DMS53 (cell line): ENCODE results near the gene WDR44.

Experiments used
- DNase-seq: peaks from one replicate; lab custom pipeline; 2025; lab: John Stamatoyannopoulos, UW

Gene WDR44

DNA sequence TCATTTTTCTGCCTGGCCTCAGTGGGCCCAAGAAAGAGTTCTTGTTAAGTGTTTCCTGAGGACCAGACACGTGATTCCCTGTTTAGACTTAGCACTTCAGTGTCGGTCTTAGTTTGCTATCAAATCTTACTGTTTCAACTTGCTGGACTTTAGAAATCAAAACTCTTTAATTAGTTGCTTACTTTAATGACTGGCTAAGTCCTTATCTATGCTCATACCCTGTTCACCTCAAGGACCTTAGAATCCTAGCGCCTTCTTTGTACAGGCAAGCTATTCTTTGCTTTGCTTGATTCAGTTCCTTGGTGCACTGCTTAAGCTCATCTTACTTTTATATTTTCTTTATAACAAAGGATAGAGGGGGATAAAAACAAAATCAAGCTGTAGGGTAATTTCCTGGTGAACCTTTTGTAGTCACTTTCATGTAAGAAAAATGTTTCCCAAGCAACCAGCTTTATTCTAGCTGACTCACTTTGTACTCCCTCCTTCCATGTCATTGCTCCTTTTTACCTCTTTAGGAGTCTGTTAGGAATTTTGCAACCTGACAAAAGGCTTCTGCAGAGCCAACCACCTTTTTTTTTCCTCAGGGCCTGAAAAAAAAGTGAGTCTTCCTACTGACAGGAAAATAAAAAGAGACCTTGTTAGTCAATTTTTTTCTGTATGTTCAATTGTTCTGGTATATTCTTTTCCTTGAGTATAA lies 14.7 kb downstream of the WDR44 start:
- no peak for DNase-seq

- DNase-seq = no peak
Measured at GRCh38 chrX:118364261-118364660, 18.4 kb downstream of the WDR44 start.

DNA sequence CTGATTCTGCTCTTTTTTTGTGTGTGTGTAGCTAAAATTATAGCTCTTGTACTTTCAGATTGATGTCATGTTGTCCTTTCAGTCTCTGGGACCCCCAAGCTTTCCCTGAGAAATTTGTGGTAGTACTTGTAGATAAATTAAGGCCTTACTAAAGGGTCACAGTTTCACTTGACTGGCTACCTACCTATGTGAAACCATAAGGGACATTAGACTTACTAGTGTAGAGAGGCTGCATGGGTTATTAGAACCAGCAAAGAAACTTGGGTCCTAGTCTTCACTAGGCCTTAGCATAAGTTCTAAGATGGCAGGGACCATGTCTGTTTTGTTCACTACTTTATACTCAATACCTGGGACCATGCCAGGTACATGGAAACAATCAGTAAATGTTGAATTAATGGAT lies 21.4 kb downstream of the WDR44 start:
- no peak for DNase-seq

DNA sequence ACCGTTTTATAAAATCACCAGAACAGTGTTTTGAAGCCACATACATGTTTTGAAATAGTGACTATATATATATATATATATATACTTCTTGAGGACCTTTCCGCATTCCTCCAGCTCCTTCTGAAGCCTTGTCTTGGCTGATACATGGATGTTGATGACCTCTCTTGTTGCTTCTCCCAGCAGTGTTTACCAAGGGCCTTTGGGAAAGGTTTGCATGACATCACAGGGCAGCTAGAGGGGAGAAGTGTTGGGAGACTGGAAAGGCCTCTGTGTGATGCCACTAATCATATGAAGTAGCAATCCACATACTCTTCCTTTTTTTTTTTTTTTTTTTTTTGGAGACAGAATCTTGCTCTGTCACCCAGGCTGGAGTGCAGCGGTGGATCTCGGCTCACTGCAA lies 22.5 kb downstream of the WDR44 start:
- DNase-seq = no peak

DNA sequence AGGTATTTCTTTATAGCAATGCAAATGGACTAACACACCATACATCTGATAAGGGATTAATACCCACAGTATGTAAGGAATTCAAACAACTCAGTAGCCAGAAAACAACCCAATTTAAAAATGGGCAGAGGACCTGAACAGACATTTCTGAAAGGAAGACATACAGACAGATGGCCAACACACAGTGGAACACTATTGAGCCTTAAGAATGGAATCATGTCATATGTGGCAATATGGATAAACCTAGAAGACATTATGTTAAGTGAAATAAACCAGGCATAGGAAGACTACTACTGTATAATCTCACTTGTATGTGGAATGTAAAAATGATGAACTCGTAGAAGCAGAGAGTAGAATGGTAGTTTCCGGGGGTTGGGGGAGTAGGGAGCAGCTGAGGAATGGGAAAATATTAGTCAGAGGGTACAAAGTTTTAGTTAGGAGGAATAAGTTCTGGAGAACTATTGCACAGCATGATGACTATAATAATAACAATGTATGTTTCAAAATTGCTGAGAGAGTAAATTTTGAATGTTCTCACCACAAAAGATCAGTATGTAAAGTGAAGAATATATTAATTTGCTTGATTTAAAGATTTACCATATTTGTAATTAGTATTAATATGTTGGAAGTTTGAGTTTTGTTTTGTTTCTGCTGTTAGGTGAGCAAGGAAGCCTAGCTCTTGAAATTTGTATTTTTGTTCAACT lies 25.2 kb downstream of the WDR44 start:
- no peak for DNase-seq

GRCh38 chrX:118373538-118373937 lies 27.6 kb downstream of the WDR44 start:
- DNase-seq = no peak

DNA sequence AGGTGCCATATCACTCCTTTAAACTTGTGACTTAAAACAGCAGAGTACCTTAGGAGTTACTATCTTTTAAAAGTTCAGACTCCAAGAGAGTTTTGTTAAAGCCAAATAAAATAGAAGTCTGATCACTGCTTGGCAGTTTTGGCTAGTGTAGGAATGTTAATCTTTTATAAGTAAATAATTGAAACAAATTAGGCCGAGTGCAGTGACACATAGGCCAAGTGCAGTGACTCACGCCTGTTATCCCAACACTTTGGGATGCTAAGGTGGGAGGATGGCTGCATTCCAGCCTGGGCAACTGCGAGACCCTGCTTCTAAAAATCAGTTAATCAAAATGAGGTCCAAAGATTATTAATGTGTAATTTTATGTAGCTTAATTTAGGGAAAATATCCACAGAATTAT lies 37.2 kb downstream of the WDR44 start:
- DNase-seq = no peak

DNA sequence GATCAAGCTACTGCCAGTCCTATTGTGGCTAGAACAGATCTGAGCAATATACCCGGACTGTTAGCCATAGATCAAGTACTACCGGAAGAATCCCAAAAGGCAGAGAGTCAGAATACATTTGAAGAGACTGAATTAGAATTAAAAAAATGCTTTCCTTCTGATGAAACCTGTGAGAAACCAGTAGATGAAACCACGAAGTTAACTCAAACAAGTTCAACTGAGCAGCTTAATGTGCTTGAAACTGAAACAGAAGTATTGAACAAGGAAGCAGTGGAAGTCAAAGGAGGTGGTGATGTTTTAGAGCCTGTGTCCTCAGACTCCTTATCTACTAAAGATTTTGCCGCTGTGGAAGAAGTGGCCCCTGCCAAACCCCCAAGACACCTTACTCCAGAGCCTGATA lies 46.8 kb downstream of the WDR44 start:
- DNase-seq = no peak

- DNase-seq = no peak
Measured at GRCh38 chrX:118396113-118396512, 50.2 kb downstream of the WDR44 start.

- no peak for DNase-seq
Measured at GRCh38 chrX:118418811-118419251, 72.9 kb downstream of the WDR44 start.

- DNase-seq = peak; percentile 22
Measured at GRCh38 chrX:118420462-118420861, 74.6 kb downstream of the WDR44 start.

DNA sequence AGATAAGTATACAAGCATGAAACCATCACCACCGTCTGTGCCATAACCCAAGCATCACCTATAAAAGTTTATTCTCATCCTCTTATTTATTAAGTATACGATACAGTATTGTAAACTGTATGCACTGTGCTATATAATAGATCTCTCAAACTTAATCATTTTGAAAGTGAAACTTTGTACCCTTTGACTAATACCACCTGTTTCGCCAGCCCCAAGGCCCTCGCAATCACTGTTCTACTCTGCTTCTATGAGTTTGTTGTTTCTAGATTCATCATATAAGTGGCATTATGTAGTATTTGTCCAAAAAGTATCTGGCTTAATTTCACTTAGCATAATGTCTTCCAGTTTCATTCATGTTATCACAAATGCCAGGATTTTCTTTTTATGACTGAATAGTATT lies 77.7 kb downstream of the WDR44 start:
- no peak for DNase-seq

DNA sequence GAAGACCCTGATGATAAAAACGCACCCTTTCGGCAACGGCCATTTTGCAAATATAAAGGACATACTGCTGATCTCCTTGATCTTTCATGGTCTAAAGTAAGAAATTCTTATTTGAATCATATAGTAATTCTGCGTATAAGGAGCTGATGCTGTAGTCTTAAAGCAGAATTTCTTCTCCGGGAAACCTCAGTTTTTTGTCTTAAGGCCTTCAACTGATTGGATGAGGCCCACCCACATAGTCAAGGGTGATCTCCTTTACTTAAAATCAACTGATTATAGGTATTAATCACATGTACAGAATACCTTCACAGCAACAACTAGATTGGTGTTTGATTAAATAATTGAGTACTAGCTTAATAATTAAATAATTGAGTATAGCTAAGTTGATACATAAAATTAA lies 86.9 kb downstream of the WDR44 start:
- no peak for DNase-seq

GRCh38 chrX:118437283-118437682 lies 91.4 kb downstream of the WDR44 start:
- no peak for DNase-seq

- no peak for DNase-seq
Measured at GRCh38 chrX:118448273-118448783, 102.4 kb downstream of the WDR44 start.

- no peak for DNase-seq
Measured at GRCh38 chrX:118455013-118455412, 109.1 kb downstream of the WDR44 start.

DNA sequence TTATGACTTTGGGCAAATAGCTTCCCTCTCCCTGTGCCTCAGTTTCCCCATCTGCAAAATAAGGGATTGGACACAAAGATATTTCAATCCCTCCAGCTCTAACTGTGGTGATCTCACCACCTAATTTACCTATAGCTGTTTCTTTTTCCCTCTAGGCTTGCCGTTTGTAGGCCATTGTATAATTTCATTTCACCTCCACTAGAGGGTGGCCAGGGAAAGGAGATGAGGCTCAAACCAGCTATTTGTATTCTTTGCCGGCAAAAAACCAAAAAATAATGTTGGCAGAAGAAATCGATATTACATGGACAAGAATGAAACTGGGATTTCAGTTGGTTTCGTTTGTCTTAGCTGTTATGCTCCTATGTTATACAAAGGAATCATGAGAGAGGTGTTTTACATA lies 113.6 kb downstream of the WDR44 start:
- DNase-seq = peak; percentile 82

DNA sequence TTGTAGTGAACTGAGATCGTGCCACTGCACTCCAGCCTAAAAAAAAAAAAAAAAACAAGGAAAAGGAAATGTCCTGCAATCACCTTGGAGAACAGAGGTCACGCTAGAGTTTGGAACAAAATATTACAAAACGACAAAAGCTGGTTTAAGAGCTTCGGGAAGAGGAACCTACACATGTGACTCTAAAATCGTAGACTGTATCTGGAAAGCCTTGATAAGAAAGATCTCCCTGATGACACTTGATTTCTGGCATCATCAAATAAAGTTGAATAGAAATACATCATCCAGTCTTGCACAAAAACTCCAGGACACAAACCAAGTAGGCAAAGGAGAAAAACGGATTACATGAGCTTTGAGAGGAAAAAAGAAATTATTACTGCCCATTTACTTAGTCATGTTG lies 118.6 kb downstream of the WDR44 start:
- no peak for DNase-seq

DNA sequence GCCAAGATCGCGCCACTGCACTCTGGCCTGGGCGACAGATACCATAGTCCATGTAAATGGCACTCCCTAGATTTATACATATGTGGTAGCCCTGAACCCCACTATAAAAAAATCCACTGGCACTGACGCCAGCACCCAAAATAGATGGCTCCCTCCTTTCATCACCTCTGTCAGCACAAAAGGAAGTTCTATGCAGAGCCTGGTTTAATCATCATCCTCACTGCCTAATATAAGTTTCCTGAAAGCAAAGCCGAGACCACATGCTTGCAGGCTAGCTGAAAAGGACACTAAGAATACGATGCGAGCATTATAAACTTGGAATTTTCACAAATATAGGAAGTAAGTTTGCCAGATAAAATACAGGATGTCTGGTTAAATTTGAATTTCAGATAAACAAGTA lies 122.2 kb downstream of the WDR44 start:
- DNase-seq = no peak

- peak; percentile 10 for DNase-seq
Measured at GRCh38 chrX:118470721-118471347, 124.9 kb downstream of the WDR44 start.

- DNase-seq = no peak
Measured at GRCh38 chrX:118474586-118474985, 128.7 kb downstream of the WDR44 start.

- no peak for DNase-seq
Measured at GRCh38 chrX:118475903-118476302, 130.0 kb downstream of the WDR44 start.

- peak; percentile 76 for DNase-seq
Measured at GRCh38 chrX:118480172-118480571, 134.3 kb downstream of the WDR44 start.
